ENCODE results near the gene SLC6A20.

SLC6A20 gene

GRCh38 chr3:45841757-45842491 lies 45.6 kb upstream of the SLC6A20 start, which contains the start of gene LZTFL1:
LZTFL1 (minus strand) TSS chr3:45842119; CDS start chr3:45841991, 128 bp downstream.
- H2AFZ ChIP-seq (ENCODE audit: low read length), result peak within 1 kb of the TSS; percentile 94
- H3K27ac ChIP-seq (ENCODE audit: low read depth, low read length, poor library complexity, severe bottlenecking), result no peak within 1 kb of the TSS
- H3K9me2 ChIP-seq (ENCODE audit: low read depth, low read length), result no peaks in the 10 kb centered on the region
- peaks cover 17% of the 10 kb centered on the region for H3K4me1 ChIP-seq (ENCODE audit: insufficient read depth, low read length, severe bottlenecking)
- peak within 1 kb of the TSS; percentile 62; the same call in 1 of the 2 replicates for H3K9ac ChIP-seq (ENCODE audit: low read length)
- peak within 1 kb of the TSS; percentile 97 for H3K4me2 ChIP-seq (ENCODE audit: low read length)
- H3K36me3 ChIP-seq (ENCODE audit: insufficient read depth, low read length), result no peaks in the 10 kb centered on the region; the same call in 1 of the 2 replicates
- peak within 1 kb of the TSS; percentile 96 for H3K4me3 ChIP-seq (ENCODE audit: low read depth, low read length, poor library complexity, severe bottlenecking)
- H3K27me3 ChIP-seq (ENCODE audit: insufficient read depth, low read length), result no peaks in the 10 kb centered on the region
- no peak for TF ChIP-seq EZH2 (IDR thresholded peaks at IDR 0.05; ENCODE audit: borderline replicate concordance, low read length)
- H3K9me3 ChIP-seq (ENCODE audit: low read length), result no peaks in the 10 kb centered on the region
- no peaks in the 10 kb centered on the region for H3K79me2 ChIP-seq (ENCODE audit: insufficient read depth, low read length)
- H4K20me1 ChIP-seq (ENCODE audit: insufficient read depth, low read length), result no peaks in the 10 kb centered on the region
- H3F3A ChIP-seq (ENCODE audit: insufficient read depth, low read length), result no peaks in the 10 kb centered on the region

DNA sequence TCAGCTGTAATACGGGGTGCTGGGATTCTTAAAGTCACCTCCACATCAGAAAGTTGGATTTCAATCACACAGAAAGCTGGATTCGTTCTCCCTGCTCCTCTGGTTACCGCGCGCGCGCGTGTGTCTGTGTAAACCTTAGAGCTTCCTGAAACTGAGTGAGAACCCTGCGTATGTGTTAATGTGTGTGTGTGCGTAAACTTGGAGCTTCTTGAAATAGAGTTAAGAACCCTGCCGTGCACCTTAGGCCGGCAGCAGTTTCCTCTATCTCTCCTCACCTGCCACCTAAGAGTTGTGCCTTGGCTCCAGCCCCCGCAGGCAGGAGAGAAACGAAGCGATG lies 45.1 kb upstream of the SLC6A20 start:
- Histone ChIP-seq H3K36me3 (ENCODE audit: insufficient read depth, low read length) (no peaks in the 10 kb centered on the region; the same call in 1 of the 2 replicates), H3F3A (ENCODE audit: insufficient read depth, low read length) (no peaks in the 10 kb centered on the region), H3K4me2 (ENCODE audit: low read length) (peak overlapping the region; percentile 97)

GRCh38 chr3:45838466-45838865 lies 42.1 kb upstream of the SLC6A20 start:
- no peak overlapping the region for H2AFZ ChIP-seq (ENCODE audit: low read length)
- peaks cover 17% of the 10 kb centered on the region for H3K4me1 ChIP-seq (ENCODE audit: insufficient read depth, low read length, severe bottlenecking)
- H3K27me3 ChIP-seq (ENCODE audit: insufficient read depth, low read length), result no peaks in the 10 kb centered on the region
- H3K27ac ChIP-seq (ENCODE audit: low read depth, low read length, poor library complexity, severe bottlenecking), result no peak overlapping the region
- H4K20me1 ChIP-seq (ENCODE audit: insufficient read depth, low read length), result no peaks in the 10 kb centered on the region
- no peak overlapping the region for H3K4me2 ChIP-seq (ENCODE audit: low read length)
- no peak for TF ChIP-seq CTCF (IDR thresholded peaks at IDR 0.05; ENCODE audit: low read length)
- no peak for TF ChIP-seq EZH2 (IDR thresholded peaks at IDR 0.05; ENCODE audit: borderline replicate concordance, low read length)
- no peaks in the 10 kb centered on the region for H3K9me2 ChIP-seq (ENCODE audit: low read depth, low read length)
- no peaks in the 10 kb centered on the region for H3K9me3 ChIP-seq (ENCODE audit: low read length)
- H3K4me3 ChIP-seq (ENCODE audit: low read depth, low read length, poor library complexity, severe bottlenecking), result no peak overlapping the region
- H3K36me3 ChIP-seq (ENCODE audit: insufficient read depth, low read length), result no peaks in the 10 kb centered on the region; the same call in 1 of the 2 replicates
- H3F3A ChIP-seq (ENCODE audit: insufficient read depth, low read length), result no peaks in the 10 kb centered on the region
- no peak overlapping the region for H3K9ac ChIP-seq (ENCODE audit: low read length)
- no peaks in the 10 kb centered on the region for H3K79me2 ChIP-seq (ENCODE audit: insufficient read depth, low read length)

More for the DNA sequence above, 45.1 kb upstream of the SLC6A20 start:
- Histone ChIP-seq H3K27me3 (ENCODE audit: insufficient read depth, low read length) (no peaks in the 10 kb centered on the region), H3K27ac (ENCODE audit: low read depth, low read length, poor library complexity, severe bottlenecking) (no peak overlapping the region), H3K9me2 (ENCODE audit: low read depth, low read length) (no peaks in the 10 kb centered on the region), H2AFZ (ENCODE audit: low read length) (peak overlapping the region; percentile 94), H4K20me1 (ENCODE audit: insufficient read depth, low read length) (no peaks in the 10 kb centered on the region), H3K79me2 (ENCODE audit: insufficient read depth, low read length) (no peaks in the 10 kb centered on the region), H3K9ac (ENCODE audit: low read length) (peak overlapping the region; percentile 62; the same call in 1 of the 2 replicates), H3K4me1 (ENCODE audit: insufficient read depth, low read length, severe bottlenecking) (peaks cover 17% of the 10 kb centered on the region), H3K9me3 (ENCODE audit: low read length) (no peaks in the 10 kb centered on the region), H3K4me3 (ENCODE audit: low read depth, low read length, poor library complexity, severe bottlenecking) (peak overlapping the region; percentile 96)
- TF ChIP-seq EZH2 (IDR thresholded peaks at IDR 0.05; ENCODE audit: borderline replicate concordance, low read length) (no peak), CTCF (IDR thresholded peaks at IDR 0.05; ENCODE audit: low read length) (no peak)
